HG02943 (cell line): ENCODE measurements around the gene SPOCK1.
"Not testable (repeated sequence)": the region's sequence is repeated elsewhere in the genome, so short reads cannot be mapped to it uniquely, and the experiment has no call there.

ENCODE experiments used
- ATAC-seq: cut with Tn5 transposase; IDR thresholded peaks from one replicate; pipeline ENCODE4 v1.9.1; 2021; ENCODE audit warnings: mild to moderate bottlenecking, low read depth, moderate library complexity; ENCODE audit not compliant: unreplicated experiment

Gene SPOCK1

DNA sequence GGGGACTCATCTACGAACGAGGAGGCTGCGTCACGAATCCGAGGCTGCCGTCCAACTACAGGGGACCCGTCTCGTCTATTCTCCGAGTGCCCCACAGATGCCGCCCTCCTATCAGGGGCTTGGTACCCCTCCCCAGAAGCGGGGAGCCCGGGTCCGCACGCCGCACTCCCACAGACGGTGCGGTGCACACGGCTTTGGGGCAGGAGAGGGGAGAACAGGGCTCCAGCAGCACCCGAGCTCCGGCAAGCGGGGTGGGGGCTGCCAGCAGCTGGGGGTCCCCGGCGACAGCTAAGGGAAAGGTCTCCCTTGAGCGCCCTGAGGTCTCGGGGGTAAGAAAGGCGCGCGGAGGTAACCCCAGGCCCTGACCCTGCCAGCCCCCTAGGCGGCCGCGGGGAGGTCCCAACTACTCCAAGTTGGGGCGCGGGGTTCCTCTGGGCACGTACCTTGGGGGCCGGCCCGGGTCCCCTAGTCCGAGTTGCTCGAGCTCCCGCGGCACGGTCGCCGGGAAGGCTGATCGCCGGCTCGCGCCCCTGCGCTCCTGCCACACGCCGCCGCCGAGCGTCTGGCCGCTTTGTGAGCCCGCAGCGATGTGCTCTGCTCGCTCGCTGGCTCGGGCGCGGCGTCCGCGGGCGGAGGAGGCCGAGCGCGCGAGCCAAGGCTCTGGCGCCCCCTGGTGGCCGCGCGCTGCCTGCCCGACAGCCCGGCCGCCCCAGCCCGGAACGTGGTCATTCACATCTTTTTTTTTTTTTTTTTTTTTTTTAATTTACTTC, at the start of gene SPOCK1:
TSS of gene SPOCK1 (minus strand) at position 591 of the 770 bp plus-strand sequence.
- peak; percentile 78 for ATAC-seq

DNA sequence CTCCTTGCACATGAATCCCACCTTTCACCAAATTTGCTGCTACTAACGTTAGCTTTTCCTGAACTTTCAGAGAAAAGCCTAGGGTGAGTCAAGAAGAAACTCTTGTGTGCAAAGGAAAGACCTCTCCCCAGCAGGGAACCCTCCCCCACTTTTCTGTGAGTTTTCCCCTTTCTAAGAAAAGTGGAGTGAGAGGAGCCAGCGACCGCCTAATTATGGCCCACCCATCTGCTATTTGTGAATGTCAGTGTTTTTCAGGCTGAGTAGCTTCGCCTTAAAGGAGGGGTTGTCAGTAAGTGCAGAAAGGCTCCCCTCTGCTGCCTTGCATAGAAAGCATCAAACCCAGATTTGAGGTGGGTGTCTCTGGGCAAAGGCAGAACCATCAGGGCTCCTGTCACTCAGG, 46.8 kb upstream of the SPOCK1 start:
- no peak for ATAC-seq

DNA sequence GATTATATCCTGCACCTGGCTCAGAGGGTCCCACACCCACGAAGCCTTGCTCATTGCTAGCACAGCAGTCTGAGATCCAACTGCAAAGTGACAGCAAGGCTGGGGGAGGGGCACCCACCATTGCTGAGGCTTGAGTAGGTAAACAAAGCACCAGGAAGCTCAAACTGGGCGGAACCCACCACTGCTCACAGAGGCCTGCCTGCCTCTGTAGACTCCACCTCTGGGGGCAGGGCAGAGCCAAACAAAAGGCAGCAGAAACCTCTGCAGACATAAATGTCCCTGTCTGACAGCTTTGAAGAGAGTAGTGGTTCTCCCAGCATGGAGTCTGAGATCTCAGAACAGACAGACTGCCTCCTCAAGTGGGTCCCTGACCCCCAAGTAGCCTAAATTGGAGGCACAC, 36.3 kb upstream of the SPOCK1 start:
- not testable (repeated sequence) for ATAC-seq

DNA sequence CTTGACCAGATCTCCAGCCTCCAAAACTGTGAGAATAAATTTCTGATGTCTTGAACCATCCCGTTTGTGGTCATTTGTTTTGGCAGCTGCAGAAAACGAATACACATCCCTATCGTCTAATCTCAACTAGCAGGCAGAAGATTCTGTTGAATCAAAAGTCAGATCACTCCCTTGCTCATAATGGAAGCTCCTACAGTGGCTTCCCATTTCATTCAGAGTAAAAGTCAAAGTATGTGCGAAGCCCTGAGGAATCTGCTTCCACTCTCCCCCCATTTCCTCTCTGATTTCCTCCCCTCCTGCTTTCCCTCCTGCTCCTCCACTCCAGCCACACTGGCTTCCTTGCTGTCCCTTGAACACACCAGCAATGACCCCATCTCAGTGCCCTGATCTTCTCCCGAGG, 34.8 kb upstream of the SPOCK1 start:
- ATAC-seq: no peak

DNA sequence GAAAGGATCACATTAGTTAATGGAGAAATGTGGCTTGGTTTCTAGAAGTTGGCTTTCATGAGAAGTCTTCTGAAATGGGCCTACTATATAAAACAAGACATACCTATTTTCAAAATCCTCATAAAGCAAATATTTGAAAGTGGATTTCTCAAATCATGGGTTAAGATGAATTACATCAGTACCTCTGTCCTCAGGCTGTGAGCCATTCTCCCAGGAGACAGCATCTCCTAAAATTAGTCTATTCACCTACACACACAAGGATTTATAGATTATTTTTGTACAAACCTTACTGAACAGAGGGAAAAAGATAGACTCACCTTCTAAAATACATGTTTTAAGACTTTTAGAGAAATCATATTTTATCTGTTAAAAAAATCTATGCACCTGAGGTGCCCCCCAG, 32.1 kb upstream of the SPOCK1 start:
- no peak for ATAC-seq

DNA sequence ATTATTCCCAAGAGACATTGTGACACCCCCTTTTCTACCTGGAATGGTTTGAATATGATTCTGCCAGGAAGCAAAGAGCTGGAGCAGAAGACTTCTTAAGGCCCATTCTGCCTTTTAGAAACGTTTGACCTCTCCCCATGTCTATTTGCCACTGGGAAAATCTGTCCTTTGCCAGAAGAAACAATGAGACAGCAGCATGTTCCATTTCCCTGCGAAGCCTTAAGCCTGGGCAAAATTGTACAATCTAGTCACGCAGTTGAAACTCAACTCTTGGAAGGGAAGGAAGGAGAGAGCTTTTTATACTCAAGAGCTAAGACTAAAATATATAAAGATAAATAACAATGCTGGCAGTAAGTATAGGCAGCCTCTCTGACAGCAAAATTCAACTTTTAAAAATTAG, 22.1 kb upstream of the SPOCK1 start:
- ATAC-seq: no peak

DNA sequence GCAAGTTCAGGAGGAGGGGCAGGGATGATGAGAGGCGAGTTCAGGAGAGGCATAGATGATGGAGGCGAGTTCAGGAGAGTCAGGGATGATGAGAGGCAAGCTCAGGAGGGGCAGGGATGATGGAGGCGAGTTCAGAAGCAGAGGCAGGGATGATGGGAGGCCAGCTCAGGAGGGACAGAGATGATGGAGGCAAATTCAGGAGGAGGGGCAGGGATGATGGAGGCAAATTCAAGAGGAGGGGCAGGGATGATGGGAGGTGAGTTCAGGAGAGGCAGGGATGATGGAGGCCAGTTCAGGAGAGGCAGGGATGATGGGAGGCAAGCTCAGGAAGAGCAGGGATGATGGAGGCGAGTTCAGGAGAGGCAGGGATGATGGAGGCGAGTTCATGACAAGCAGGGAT, 17.8 kb upstream of the SPOCK1 start:
- ATAC-seq: no peak

DNA sequence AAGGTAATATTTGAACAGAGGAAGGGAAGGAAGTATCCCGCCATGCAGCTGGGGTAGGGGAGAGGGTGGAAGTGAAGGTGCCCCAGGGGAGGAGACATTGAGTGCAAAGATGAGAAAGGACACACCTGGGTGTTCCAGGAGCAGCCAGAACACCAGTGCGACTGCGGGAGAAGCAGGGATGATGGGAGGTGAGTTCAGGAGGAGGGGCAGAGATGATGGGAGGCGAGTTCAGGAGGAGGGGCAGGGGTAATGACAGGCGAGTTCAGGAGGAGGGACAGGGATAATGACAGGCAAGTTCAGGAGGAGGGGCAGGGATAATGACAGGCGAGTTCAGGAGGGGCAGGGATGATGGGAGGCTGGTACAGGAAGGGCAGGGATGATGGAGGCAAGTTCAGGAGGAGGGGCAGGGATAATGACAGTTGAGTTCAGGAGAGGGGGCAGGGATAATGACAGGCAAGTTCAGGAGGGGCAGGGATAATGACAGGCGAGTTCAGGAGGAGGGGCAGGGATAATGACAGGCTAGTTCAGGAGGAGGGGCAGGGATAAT, 17.2 kb upstream of the SPOCK1 start:
- no peak for ATAC-seq

DNA sequence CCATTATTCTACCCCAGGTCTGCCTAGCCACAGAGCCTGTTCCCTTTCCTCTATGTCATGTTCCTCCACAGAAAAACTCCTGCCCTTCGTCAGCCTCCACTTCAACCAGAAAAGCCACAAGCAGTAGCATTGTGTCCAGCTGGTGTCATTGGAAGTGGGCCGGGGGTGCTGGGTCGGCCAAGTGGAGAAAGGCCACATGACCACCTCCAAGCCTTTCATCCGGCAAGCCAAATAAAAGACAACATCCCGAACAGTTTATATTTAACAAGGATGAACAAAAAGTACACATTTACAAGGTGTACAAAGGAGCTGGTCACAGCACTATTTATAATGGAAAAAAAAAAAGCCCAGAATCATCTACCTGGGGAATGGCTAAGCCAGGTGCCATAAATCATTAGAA, 16.1 kb upstream of the SPOCK1 start:
- no peak for ATAC-seq

DNA sequence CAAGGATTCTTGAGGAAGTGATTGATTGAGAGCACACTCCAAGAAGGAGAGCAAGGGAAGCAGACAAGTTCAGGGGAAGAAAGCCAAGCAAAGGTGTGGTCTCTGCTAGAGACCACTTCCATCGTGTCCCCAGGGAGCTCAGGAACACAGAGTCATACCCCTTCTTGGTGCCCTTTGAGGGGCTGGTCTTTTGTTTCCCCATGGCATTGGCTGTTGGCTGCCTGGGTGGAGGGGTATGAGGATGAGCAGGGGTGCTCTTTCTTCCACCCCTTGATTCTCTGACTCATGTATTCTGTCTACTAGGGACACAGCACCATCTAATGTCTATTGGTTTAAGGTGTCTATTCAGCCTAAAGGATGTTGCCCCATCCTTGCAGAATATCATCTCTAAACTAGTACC, 11.5 kb upstream of the SPOCK1 start:
- no peak for ATAC-seq

DNA sequence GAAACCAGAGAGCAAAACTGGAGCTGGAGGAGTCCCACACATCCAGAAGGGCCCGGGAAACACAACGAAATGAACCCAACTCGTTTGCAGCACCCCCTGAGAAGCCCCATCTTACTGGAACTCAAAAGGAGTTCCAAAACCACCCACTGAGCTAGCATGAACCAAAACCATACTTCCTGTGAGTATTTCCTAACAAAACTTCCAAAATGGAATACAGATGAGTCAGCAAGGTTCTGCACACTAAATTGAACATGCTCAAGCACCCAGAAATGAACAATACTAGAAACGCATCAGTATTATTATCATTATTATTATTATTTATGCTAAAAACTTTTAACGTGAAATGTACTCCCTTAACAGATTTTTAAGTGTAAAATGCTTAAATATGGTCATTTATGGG, 8.0 kb upstream of the SPOCK1 start:
- ATAC-seq: no peak

DNA sequence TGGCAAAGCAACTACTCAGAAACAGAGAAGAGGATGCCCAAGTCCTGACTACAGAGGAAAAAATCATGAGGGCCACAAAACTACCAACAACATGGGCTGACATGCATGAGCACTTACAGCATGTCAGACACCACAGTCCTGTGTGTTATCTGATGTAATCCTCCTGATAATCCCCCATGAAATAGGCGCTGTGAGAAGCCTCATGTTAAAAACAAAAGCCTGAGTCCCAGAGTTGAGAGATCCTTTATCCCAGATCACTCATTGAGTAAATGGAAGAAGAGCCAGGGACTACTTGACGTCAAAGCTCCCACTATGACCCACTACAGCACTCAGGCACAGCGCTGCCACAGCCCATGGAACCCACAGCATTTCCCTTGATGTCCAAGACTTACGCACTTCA, 7.2 kb upstream of the SPOCK1 start:
- no peak for ATAC-seq

DNA sequence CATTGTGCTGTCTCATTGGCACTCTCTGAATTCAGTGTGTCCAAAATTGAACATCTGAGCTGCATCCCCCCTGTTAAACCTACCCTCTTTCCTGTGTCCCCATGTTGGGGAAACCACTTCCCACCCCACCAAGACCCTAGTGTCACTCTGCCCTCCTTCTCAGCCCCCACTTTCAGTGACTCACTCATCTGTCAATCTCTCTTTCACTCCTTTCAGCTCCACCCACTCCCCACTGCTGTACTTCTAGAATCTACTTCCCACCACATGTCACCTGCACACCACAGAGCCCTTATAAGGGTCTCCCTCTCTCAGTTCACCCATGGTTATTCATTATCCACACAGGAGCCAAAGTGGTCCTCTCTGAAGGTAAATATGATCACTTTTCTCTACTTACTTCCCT, 5.8 kb upstream of the SPOCK1 start:
- no peak for ATAC-seq

DNA sequence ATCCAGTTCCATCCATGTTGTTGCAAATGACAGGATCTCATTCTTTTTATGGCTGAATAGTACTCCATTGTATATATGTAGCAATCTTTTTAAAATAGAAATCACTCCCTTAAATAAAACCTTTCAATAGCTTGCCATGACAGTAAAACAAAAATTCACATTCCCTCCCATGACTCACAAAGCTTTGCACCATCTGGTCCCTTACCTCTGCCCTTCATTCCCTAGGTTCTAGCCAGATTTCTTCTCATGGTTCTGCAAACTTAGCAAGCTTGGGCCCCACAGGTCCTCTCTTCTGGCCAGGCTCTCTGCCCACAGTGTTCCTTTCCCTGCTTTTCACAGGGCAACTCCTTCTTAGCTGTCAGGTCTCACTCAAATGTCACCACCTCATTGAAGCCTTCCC, 4.3 kb upstream of the SPOCK1 start:
- no peak for ATAC-seq

DNA sequence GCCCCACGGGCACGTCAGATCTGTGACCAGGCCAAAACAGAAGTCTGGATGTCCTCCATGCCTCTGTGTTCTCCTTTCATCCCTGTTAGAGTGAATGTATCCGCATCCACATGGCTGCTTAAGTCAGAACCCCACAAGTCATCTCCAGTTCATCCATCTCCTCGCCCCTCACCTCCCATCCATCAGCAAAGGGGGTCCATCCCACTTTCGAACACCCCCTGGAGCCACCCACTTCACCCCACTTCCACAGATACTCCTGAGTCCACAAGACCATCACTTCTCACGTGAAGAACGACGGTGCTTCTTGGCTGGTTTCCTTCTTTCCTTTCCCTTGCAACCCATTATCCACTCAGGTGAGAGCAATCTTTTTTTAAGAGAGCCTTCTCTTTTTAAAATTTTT, 3.5 kb upstream of the SPOCK1 start:
- no peak for ATAC-seq

DNA sequence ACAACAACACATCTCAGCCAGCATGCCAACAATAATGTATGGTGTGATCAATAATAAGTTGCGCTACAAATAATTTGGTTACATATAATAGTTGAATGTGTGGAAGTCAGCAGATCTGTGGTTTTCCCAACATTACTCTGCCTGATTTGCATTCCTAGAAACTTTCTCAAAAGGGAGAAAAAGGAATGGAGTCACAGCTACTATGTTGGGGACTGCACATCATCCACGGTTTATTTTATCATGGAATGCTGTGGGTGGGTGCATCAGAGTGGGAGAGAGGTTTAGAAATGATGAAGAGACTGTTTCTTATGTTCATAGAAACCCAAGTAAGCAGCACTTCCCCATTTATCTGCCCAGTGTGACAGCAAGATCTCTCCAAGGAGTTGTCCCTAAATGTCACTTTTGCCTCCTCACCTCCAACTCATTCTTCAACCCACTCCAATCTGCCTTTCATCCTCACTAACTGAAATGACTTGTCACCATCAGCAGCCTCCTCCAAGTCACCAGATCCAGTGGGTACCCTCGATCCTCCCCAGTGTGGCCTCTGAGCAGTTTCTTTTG, 2.8 kb upstream of the SPOCK1 start:
- no peak for ATAC-seq

DNA sequence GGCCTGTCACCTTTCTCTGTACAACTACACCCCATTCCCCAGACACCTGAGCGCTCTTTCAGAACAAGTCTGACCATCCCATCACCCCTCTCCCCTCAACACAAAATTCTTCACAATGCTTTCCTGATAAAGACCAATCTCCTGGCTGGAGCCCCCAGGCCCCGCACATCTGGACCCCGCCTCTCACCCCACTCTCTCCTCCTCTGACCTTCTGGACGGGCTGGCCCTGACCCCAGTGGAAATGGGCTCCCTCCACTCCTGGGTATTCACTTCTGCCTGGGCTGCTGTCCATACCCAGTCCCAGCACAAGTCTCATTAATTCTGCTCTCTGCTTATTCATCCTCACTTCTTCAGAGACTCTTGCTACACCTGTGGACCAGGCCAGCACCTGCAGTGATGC, 2.1 kb upstream of the SPOCK1 start:
- ATAC-seq: no peak

DNA sequence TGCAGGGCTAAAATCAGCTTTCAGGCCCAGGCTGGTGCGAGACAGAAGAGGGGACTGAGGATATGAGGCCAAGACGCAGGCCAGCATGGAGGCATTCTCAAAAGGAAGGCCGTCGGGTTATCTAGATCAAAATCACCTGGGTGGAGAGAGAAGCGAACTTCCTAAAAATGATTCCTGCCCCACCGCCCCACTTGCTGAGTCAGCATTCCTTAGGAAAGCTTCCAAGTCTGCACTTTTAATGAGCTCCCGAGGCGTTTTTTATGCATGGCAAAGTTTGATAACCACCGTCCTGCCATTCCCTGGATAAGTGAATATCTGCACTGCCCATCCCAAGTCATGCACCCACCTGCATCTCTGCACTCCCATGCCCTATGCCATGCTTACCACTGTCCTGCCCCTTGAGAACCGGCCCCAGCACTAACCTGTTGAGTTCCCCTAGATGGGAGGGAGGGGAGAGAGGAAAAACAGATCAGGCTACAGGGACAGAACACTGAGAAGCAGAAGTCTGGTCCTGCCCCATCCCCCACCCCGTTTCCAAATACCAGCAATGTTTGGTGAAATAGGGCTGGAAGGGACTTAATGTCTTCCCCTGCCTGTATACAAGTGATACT, 1.6 kb upstream of the SPOCK1 start:
- ATAC-seq: no peak

DNA sequence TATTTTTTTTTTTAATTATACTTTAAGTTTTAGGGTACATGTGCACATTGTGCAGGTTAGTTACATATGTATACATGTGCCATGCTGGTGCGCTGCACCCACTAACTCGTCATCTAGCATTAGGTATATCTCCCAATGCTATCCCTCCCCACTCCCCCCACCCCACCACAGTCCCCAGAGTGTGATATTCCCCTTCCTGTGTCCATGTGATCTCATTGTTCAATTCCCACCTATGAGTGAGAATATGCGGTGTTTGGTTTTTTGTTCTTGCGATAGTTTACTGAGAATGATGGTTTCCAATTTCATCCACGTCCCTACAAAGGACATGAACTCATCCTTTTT, 351 bp upstream of the SPOCK1 start:
- ATAC-seq: not testable (repeated sequence)

DNA sequence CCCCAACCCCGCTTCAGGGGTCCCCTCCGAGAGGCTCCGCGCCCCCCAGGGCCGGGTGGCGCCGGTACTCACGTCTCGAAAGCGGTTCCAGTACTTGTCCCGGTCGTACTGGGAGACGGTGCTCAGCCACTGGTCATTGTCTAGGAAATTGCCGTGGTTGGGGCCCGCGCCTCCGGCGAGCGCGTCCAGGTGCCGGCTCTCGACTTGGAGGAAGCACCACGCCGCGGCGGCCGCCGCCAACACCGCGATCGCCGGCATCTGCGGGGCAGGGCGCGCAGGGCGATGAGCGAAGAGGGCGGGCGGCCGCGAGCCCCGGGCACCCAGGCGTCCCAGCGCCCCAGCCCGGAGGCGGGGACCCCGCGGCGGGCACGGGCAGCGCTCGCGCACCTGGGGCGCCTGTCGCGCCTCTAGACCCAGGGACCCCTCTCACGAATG, 808 bp downstream of the SPOCK1 start:
- ATAC-seq: no peak

DNA sequence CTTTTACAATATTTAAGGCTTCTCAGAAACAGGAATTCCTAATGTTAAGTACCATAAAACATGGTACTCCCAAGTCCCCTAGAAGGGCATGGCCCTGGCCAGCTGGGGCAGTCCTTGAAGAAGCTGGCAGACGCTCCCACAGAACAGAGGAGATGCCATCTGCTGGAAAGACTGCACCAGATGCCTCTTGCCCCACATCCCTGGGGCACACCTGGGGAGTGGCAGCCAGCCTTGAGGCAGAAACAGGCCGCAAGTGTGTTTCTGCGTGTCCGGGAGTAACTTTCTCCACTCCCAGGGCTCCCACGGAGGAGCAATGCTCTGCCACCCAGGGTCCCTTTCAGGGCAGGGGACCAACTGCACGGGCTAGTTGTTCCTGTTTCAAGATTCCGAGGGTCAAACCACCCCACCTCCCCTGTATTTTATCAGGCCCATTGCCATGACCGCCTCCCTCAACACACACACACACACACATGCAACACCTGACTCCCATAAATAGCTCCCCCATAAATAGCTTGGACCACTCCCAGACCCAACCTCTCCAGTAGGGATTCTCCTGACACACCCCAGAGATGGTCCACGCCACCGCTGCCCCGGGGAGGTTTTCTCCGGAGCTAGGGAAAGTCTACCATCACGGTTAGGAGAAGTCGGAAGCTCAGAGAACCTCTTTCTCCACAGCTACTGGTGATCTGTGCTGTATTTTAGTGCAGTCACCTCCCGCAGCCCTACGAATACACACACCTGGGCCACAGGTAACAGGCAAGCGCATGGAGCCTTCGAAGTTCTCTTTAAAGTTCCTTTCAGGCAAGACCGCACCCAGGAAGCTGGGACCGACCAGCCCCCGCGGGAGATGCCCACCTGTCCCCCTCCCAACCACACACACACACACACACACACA, 1.5 kb downstream of the SPOCK1 start:
- ATAC-seq: no peak
